RWPE2 (cell line): ENCODE results near the gene RXRA.

ENCODE experiments used
- ATAC-seq: fragments of 200-7000 bp; cut with Tn5 transposase; 3 replicates; pipeline ENCODE4 v1.9.1; 2021; ENCODE audit warnings: low read depth
- DNase-seq: peaks from one replicate; pipeline ENCODE4 v3.0.0-alpha.2; 2020; ENCODE audit warnings: low spot score
- H3K27ac ChIP-seq: fragments of 450-650 bp; 2 replicates; pipeline ENCODE4 v1.5.1; 2017; ENCODE audit warnings: mild to moderate bottlenecking; ENCODE audit not compliant: poor library complexity, severe bottlenecking
- H3K27me3 ChIP-seq: fragments of 250-450 bp; sonication (Bioruptor Pico); 2 replicates; pipeline ENCODE4 v1.5.1; 2021; ENCODE audit warnings: mild to moderate bottlenecking, moderate library complexity; ENCODE audit not compliant: insufficient read depth, poor library complexity, severe bottlenecking
- H3K36me3 ChIP-seq: fragments of 250-450 bp; sonication (Bioruptor Pico); 2 replicates; pipeline ENCODE4 v1.5.1; 2020; ENCODE audit warnings: low read depth, mild to moderate bottlenecking, moderate library complexity
- H3K4me1 ChIP-seq: fragments of 250-450 bp; sonication (Bioruptor Pico); 2 replicates; pipeline ENCODE4 v1.5.1; 2021; ENCODE audit warnings: mild to moderate bottlenecking, moderate library complexity; ENCODE audit not compliant: insufficient read depth, poor library complexity, severe bottlenecking
- H3K4me3 ChIP-seq: fragments of 250-450 bp; sonication (Bioruptor Pico); 2 replicates; pipeline ENCODE4 v1.5.1; 2021; ENCODE audit warnings: mild to moderate bottlenecking, moderate library complexity; ENCODE audit not compliant: severe bottlenecking
- H3K9me3 ChIP-seq: fragments of 250-450 bp; sonication (Bioruptor Pico); 2 replicates; pipeline ENCODE4 v1.5.1; 2021; ENCODE audit warnings: mild to moderate bottlenecking, moderate library complexity; ENCODE audit not compliant: severe bottlenecking
- CTCF ChIP-seq: fragments of 450-650 bp; IDR thresholded peaks from one replicate; pipeline ENCODE4 v1.5.1; 2017; ENCODE audit warnings: mild to moderate bottlenecking, moderate library complexity; ENCODE audit not compliant: poor library complexity, severe bottlenecking

The RXRA gene

GRCh38 chr9:134328841-134329575 is 2.8 kb downstream of the RXRA start:
- DNase-seq (no peak), ATAC-seq (peak; percentile 19; the same call in 1 of the 3 replicates)
- H3K9me3 ChIP-seq, result no peaks in the 10 kb centered on the region
- TF ChIP-seq CTCF, result no peak
- peak overlapping the region; percentile 75 for H3K27ac ChIP-seq
- peaks cover 40% of the 10 kb centered on the region for H3K4me1 ChIP-seq
- H3K27me3 ChIP-seq, result no peaks in the 10 kb centered on the region
- peaks cover 6% of the 10 kb centered on the region; the same call in 1 of the 2 replicates for H3K36me3 ChIP-seq
- H3K4me3 ChIP-seq, result peak overlapping the region; percentile 95

DNA sequence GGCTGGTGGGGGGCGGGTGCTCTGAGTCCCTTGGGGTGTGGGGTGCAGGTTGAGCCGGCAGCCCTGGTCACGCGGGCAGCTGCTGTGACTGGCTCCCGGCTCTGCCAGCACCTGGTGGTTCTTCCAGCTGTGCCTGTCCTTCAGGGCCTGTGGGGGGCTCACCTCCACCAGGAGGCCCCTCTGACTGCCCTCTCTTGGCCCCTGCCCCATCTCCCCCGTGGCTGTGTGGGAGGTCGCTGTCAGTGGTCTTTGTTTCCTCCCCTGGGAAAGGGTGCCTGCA is 3.3 kb downstream of the RXRA start:
- no peaks in the 10 kb centered on the region for H3K9me3 ChIP-seq
- peaks cover 6% of the 10 kb centered on the region; the same call in 1 of the 2 replicates for H3K36me3 ChIP-seq
- no peak for TF ChIP-seq CTCF
- H3K27ac ChIP-seq, result peak overlapping the region; percentile 75
- H3K4me3 ChIP-seq, result peak overlapping the region; percentile 95
- ATAC-seq (no peak), DNase-seq (no peak)
- H3K27me3 ChIP-seq, result no peaks in the 10 kb centered on the region
- H3K4me1 ChIP-seq, result peaks cover 35% of the 10 kb centered on the region

DNA sequence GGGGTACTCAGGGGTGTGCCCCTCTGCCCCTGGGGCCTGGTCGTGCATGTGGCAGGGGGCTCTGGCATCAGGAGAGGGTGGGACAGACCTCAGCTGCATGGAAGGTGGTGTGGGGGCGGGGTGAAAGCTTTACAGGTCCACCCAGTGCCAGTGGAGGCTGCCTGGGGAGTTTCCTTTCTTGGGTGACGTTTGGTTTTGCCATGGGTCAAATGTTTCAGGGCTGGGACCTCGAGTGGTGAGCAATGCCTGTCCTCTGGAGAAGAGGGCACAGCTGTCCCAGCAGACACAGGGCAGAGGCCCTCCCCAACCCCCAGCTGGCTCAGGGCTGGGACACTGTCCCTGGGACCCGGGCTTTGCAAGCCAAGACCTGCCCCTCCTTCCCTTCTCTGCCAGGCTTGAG is 3.6 kb downstream of the RXRA start:
- TF ChIP-seq CTCF, result no peak
- Histone ChIP-seq H3K27ac (peak overlapping the region; percentile 75), H3K4me3 (peak overlapping the region; percentile 95), H3K9me3 (no peaks in the 10 kb centered on the region), H3K36me3 (peaks cover 6% of the 10 kb centered on the region; the same call in 1 of the 2 replicates), H3K27me3 (no peaks in the 10 kb centered on the region), H3K4me1 (peaks cover 32% of the 10 kb centered on the region)
- DNase-seq, result no peak
- peak; percentile 9; the same call in 2 of the 3 replicates for ATAC-seq

GRCh38 chr9:134330590-134330989 is 4.3 kb downstream of the RXRA start:
- H3K27me3 ChIP-seq, result no peaks in the 10 kb centered on the region
- H3K4me3 ChIP-seq, result no peak overlapping the region
- H3K4me1 ChIP-seq, result peaks cover 32% of the 10 kb centered on the region
- H3K27ac ChIP-seq, result peak overlapping the region; percentile 75
- DNase-seq (no peak), ATAC-seq (no peak)
- no peaks in the 10 kb centered on the region for H3K9me3 ChIP-seq
- TF ChIP-seq CTCF, result no peak
- peaks cover 6% of the 10 kb centered on the region; the same call in 1 of the 2 replicates for H3K36me3 ChIP-seq

- no peaks in the 10 kb centered on the region for H3K9me3 ChIP-seq
- TF ChIP-seq CTCF, result no peak
- H3K4me3 ChIP-seq, result no peak overlapping the region
- DNase-seq (no peak), ATAC-seq (no peak)
- peaks cover 6% of the 10 kb centered on the region; the same call in 1 of the 2 replicates for H3K36me3 ChIP-seq
- H3K4me1 ChIP-seq, result peaks cover 32% of the 10 kb centered on the region
- no peaks in the 10 kb centered on the region for H3K27me3 ChIP-seq
- H3K27ac ChIP-seq, result no peak overlapping the region
Observed at GRCh38 chr9:134331186-134332025, 5.2 kb downstream of the RXRA start.
